Gastrocnemius medialis (tissue), 4 donors: ENCODE results near the gene SLC1A1. TPM values are rescaled to one million over a fixed set of nuclear protein-coding genes. Genes with fewer than 3 reads are reported as not detected.

ENCODE experiments used
- ATAC-seq, 2 donors: fragments of 150-250 bp; one replicate each; pipeline ENCODE4 v1.9.1; 2016
- DNase-seq, 2 donors: peaks; one replicate each; pipeline ENCODE4 v3.0.0-alpha.2; 2019
- H3K27ac ChIP-seq, 4 donors: fragments of 200-600 bp; sonication (generic); 1 replicate in 1 of 4; 2 replicates in 3 of 4; pipeline ENCODE4 v1.5.1; 2016 to 2018; ENCODE audit warnings: mild to moderate bottlenecking in 2 of 4, moderate library complexity in 1 of 4
- H3K27me3 ChIP-seq, 3 donors: fragments of 200-600 bp; sonication (generic) in 2 of 3; 1 replicate in 1 of 3; 2 replicates in 2 of 3; pipeline versions ENCODE4 v1.5.1 to v1.6.0; 2016 to 2019; ENCODE audit warnings: mild to moderate bottlenecking in 1 of 3, moderate library complexity in 1 of 3
- H3K36me3 ChIP-seq, 2 donors: fragments of 200-600 bp; sonication (generic) in 1 of 2; one replicate each; pipeline ENCODE4 v1.5.1; 2017 to 2018
- H3K4me1 ChIP-seq, 2 donors: fragments of 200-600 bp; sonication (generic) in 1 of 2; one replicate each; pipeline ENCODE4 v1.5.1; 2016 to 2017; ENCODE audit warnings: mild to moderate bottlenecking in 2 of 2
- H3K4me3 ChIP-seq, 4 donors: fragments of 200-600 bp; sonication (generic) in 3 of 4; 1 replicate in 1 of 4; 2 replicates in 3 of 4; pipeline ENCODE4 v1.5.1; 2016 to 2019; ENCODE audit warnings: mild to moderate bottlenecking in 2 of 4
- H3K9me3 ChIP-seq, 3 donors: fragments of 200-600 bp; sonication (generic) in 2 of 3; 1 replicate in 1 of 3; 2 replicates in 2 of 3; pipeline ENCODE4 v1.5.1; 2016 to 2019
- CTCF ChIP-seq, 5 experiments: fragments of 450-650 bp in 3 of 5; fragments of 200-600 bp in 2 of 5; sonication (generic) in 2 of 5; IDR thresholded peaks in 4 of 5; conservative IDR thresholded peaks in 1 of 5; 1 replicate in 4 of 5; 2 replicates in 1 of 5; pipeline ENCODE4 v1.5.1; 2016 to 2019; ENCODE audit warnings: antibody characterized with exemption in 5 of 5, mild to moderate bottlenecking in 3 of 5, moderate library complexity in 3 of 5
- POLR2A ChIP-seq, 2 donors: fragments of 450-650 bp; IDR thresholded peaks; one replicate each; pipeline ENCODE4 v1.6.1; 2017; ENCODE audit warnings: antibody characterized with exemption in 2 of 2, mild to moderate bottlenecking in 2 of 2, moderate library complexity in 2 of 2
- in situ Hi-C, 4 donors: fragments of 200-750 bp; cut with MboI; loops; one replicate each; pipeline versions ENCODE4 v1.15.0 to v1.8.0; 2017; ENCODE audit warnings: low sequenced_read_pairs in 4 of 4
- intact Hi-C: fragments of 100-400 bp; cut with DNase I; formaldehyde crosslinking; loops from one replicate; pipeline ENCODE4 v1.15.1; 2023; ENCODE audit warnings: low total_unique reads
- total RNA-seq, 4 donors: library from RNA; depleted of rRNA; stranded (reverse); fragments of >200 nt; gene quantifications; one replicate each; pipeline versions ENCODE4 v1.1.0 to v1.2.3, GENCODE V29; 2016

The SLC1A1 gene
- total RNA-seq, 4 donors from 2014 or later = 1.2 to 2.2 (median 1.6) TPM

- Histone ChIP-seq H3K36me3 (no peaks in the 10 kb centered on the region), H3K27ac (no peak overlapping the region), H3K27me3 (no peaks in the 10 kb centered on the region), H3K4me1 (no peaks in the 10 kb centered on the region), H3K4me3 (no peak overlapping the region), H3K9me3 (no peaks in the 10 kb centered on the region)
- DNase-seq (no peak), ATAC-seq (no peak)
- intact Hi-C loops (no loop called here), in situ Hi-C loops (no loop called here)
- TF ChIP-seq POLR2A (IDR thresholded peaks at IDR 0.05) = no peak
- no peak for TF ChIP-seq CTCF (IDR thresholded peaks at IDR 0.05 in 4 of 5, conservative IDR thresholded peaks at IDR 0.05 in 1 of 5)
Measured at GRCh38 chr9:4620881-4621555, 130.8 kb downstream of the SLC1A1 start.

- TF ChIP-seq POLR2A (IDR thresholded peaks at IDR 0.05) (no peak), CTCF (IDR thresholded peaks at IDR 0.05 in 4 of 5, conservative IDR thresholded peaks at IDR 0.05 in 1 of 5) (no peak)
- ATAC-seq (no peak), DNase-seq (no peak)
- no peaks in the 10 kb centered on the region for H3K9me3 ChIP-seq
- no peak overlapping the region for H3K4me3 ChIP-seq
- intact Hi-C loops = no loop called here
- in situ Hi-C loops = no loop called here
- no peaks in the 10 kb centered on the region for H3K36me3 ChIP-seq
- H3K27me3 ChIP-seq = no peaks in the 10 kb centered on the region
- H3K27ac ChIP-seq = no peak overlapping the region
- no peaks in the 10 kb centered on the region for H3K4me1 ChIP-seq
Measured at GRCh38 chr9:4622016-4622415, 131.7 kb downstream of the SLC1A1 start.

GRCh38 chr9:4630836-4631235 is 140.6 kb downstream of the SLC1A1 start:
- no peaks in the 10 kb centered on the region for H3K9me3 ChIP-seq
- H3K4me3 ChIP-seq = no peak overlapping the region
- no peak overlapping the region for H3K27ac ChIP-seq
- in situ Hi-C loops (loop anchor here in 2 of 4 donors (10.0 to 25.0 kb wide), 2 partner anchors 236 to 244 kb away; no protein-coding TSS in a partner anchor), intact Hi-C loops (loop anchor here (10.0 kb wide), 1 partner anchor 316 kb away; no protein-coding TSS in a partner anchor)
- TF ChIP-seq POLR2A (IDR thresholded peaks at IDR 0.05) (no peak), CTCF (IDR thresholded peaks at IDR 0.05 in 4 of 5, conservative IDR thresholded peaks at IDR 0.05 in 1 of 5) (no peak)
- no peaks in the 10 kb centered on the region for H3K36me3 ChIP-seq
- ATAC-seq (no peak), DNase-seq (no peak)
- no peaks in the 10 kb centered on the region for H3K27me3 ChIP-seq
- no peaks in the 10 kb centered on the region for H3K4me1 ChIP-seq

Other genes starting within 250 kb of the SLC1A1 start
- gene GLIS3, start 190.4 kb upstream of the SLC1A1 start, total RNA-seq = 1 to 10 TPM; 3.9 to 6.7 (median 4.2) TPM
- 1 to 10 TPM; 2.5 to 3.1 (median 2.5) TPM for gene PLPP6, start 171.8 kb downstream of the SLC1A1 start, total RNA-seq
- gene SPATA6L, start 176.0 kb downstream of the SLC1A1 start, total RNA-seq = under 1 TPM in 2 of 4 donors, not detected in 2; 0.39 to 0.44 TPM
- 100 to 1,000 TPM in 3 of 4 donors, 10 to 100 TPM in 1; 91.1 to 157 (median 131) TPM for gene CDC37L1, start 189.1 kb downstream of the SLC1A1 start, total RNA-seq